Tibial nerve (tissue), 4 donors: ENCODE results near the gene MXD3. TPM values are rescaled to one million over a fixed set of nuclear protein-coding genes. Genes with fewer than 3 reads are reported as not detected.

ENCODE experiments used
- DNase-seq, 2 donors: peaks; one replicate each; pipeline ENCODE4 v3.0.0-alpha.2; 2019; ENCODE audit warnings: low spot score in 2 of 2
- H3K27ac ChIP-seq, 4 donors: fragments of 200-600 bp; sonication (generic) in 3 of 4; one replicate each; pipeline ENCODE4 v1.5.1; 2017 to 2019; ENCODE audit warnings: mild to moderate bottlenecking in 1 of 4
- H3K27me3 ChIP-seq, 2 donors: fragments of 200-600 bp; sonication (generic) in 1 of 2; one replicate each; pipeline versions ENCODE4 v1.5.1 to v1.6.0; 2017 to 2019
- H3K36me3 ChIP-seq, 3 donors: fragments of 200-600 bp; sonication (generic); one replicate each; pipeline ENCODE4 v1.5.1; 2018 to 2019
- H3K4me1 ChIP-seq, 4 donors: fragments of 200-600 bp; sonication (generic) in 3 of 4; one replicate each; pipeline ENCODE4 v1.5.1; 2017 to 2019
- H3K4me3 ChIP-seq, 4 donors: fragments of 200-600 bp; sonication (generic) in 3 of 4; one replicate each; pipeline ENCODE4 v1.5.1; 2017 to 2019; ENCODE audit warnings: mild to moderate bottlenecking in 1 of 4, moderate library complexity in 1 of 4
- H3K9me3 ChIP-seq, 4 donors: fragments of 200-600 bp; sonication (generic) in 3 of 4; one replicate each; pipeline ENCODE4 v1.5.1; 2017 to 2019
- CTCF ChIP-seq, 5 experiments: fragments of 200-600 bp in 3 of 5; fragments of 450-650 bp in 2 of 5; sonication (generic) in 3 of 5; IDR thresholded peaks; one replicate each; pipeline ENCODE4 v1.5.1; 2016 to 2019; ENCODE audit warnings: antibody characterized with exemption in 5 of 5, mild to moderate bottlenecking in 3 of 5, moderate library complexity in 2 of 5
- EP300 ChIP-seq, 2 donors: sonication (generic); formaldehyde crosslinking; IDR thresholded peaks; one replicate each; pipeline ENCODE4 v1.6.1; 2017; ENCODE audit warnings: antibody characterized with exemption in 2 of 2, mild to moderate bottlenecking in 1 of 2
- POLR2A ChIP-seq, 2 donors: fragments of 450-650 bp; IDR thresholded peaks; one replicate each; pipeline ENCODE4 v1.6.1; 2017; ENCODE audit warnings: antibody characterized with exemption in 2 of 2, mild to moderate bottlenecking in 2 of 2, moderate library complexity in 2 of 2
- WGBS, 2 donors: methylation state at CpG; one replicate each; pipeline ENCODE4 v1.1.5; 2018; 5-methylcytosine and 5-hydroxymethylcytosine counted together
- total RNA-seq, 4 donors: library from RNA; depleted of rRNA; stranded (reverse); fragments of >200 nt; gene quantifications; one replicate each; pipeline ENCODE4 v1.1.0, GENCODE V29; 2016

MXD3 gene
- total RNA-seq, 4 donors from 2014 or later = 5.2 to 33.9 (median 14.7) TPM

GRCh38 chr5:177354711-177355110, 43.0 kb upstream of the MXD3 start:
- peaks cover 0 to 7% (median 0%) of the 10 kb centered on the region in 3 donors for H3K36me3 ChIP-seq
- WGBS, 2 donors = 82 to 83% methylated on average over 3 of the region's 3 CpGs
- no peak overlapping the region for H3K27ac ChIP-seq
- no peak for DNase-seq
- no peak overlapping the region for H3K4me3 ChIP-seq
- H3K27me3 ChIP-seq = no peaks in the 10 kb centered on the region
- H3K9me3 ChIP-seq = no peaks in the 10 kb centered on the region
- H3K4me1 ChIP-seq = peaks cover 0 to 35% (median 21%) of the 10 kb centered on the region in 4 donors
- no peak for TF ChIP-seq POLR2A (IDR thresholded peaks at IDR 0.05)
- TF ChIP-seq CTCF (IDR thresholded peaks at IDR 0.05) = no peak
- TF ChIP-seq EP300 (IDR thresholded peaks at IDR 0.05) = no peak

GRCh38 chr5:177354256-177354655, 42.6 kb upstream of the MXD3 start:
- Histone ChIP-seq H3K27me3 (no peaks in the 10 kb centered on the region), H3K4me1 (peaks cover 0 to 35% (median 25%) of the 10 kb centered on the region in 4 donors), H3K4me3 (no peak overlapping the region), H3K36me3 (peaks cover 0 to 11% (median 0%) of the 10 kb centered on the region in 3 donors), H3K9me3 (no peaks in the 10 kb centered on the region), H3K27ac (no peak overlapping the region)
- 90 to 91% methylated on average over 3 of the region's 3 CpGs for WGBS, 2 donors
- no peak for TF ChIP-seq CTCF (IDR thresholded peaks at IDR 0.05)
- no peak for TF ChIP-seq POLR2A (IDR thresholded peaks at IDR 0.05)
- no peak for TF ChIP-seq EP300 (IDR thresholded peaks at IDR 0.05)
- no peak for DNase-seq

- TF ChIP-seq POLR2A (IDR thresholded peaks at IDR 0.05) = no peak
- no peak for TF ChIP-seq CTCF (IDR thresholded peaks at IDR 0.05)
- no peak for TF ChIP-seq EP300 (IDR thresholded peaks at IDR 0.05)
- Histone ChIP-seq H3K27me3 (no peaks in the 10 kb centered on the region), H3K36me3 (peaks cover 0 to 15% (median 0%) of the 10 kb centered on the region in 3 donors), H3K27ac (no peak overlapping the region), H3K9me3 (no peaks in the 10 kb centered on the region), H3K4me3 (no peak overlapping the region), H3K4me1 (peaks cover 0 to 35% (median 24%) of the 10 kb centered on the region in 4 donors)
- 61 to 72% methylated on average over 5 of the region's 5 CpGs for WGBS, 2 donors
- no peak for DNase-seq
Measured at GRCh38 chr5:177353093-177353492, 41.4 kb upstream of the MXD3 start.

- Histone ChIP-seq H3K27me3 (no peaks in the 10 kb centered on the region), H3K4me1 (peaks cover 0 to 46% (median 20%) of the 10 kb centered on the region in 4 donors), H3K36me3 (peaks cover 0 to 26% (median 0%) of the 10 kb centered on the region in 3 donors), H3K27ac (peak within 1 kb of the TSS; percentile 64 to 91 (median 88)), H3K9me3 (no peaks in the 10 kb centered on the region), H3K4me3 (peak within 1 kb of the TSS; percentile 66 to 86 (median 84))
- TF ChIP-seq EP300 (IDR thresholded peaks at IDR 0.05) (peak; percentile 66 to 89), POLR2A (IDR thresholded peaks at IDR 0.05) (no peak)
- 6 to 12% methylated on average over 36 to 50 of the region's 55 CpGs for WGBS, 2 donors
- peak; percentile 85 to 96 for DNase-seq
Measured at GRCh38 chr5:177351392-177352329, 40.0 kb upstream of the MXD3 start, which contains the start of gene LMAN2. Gene LMAN2 (minus strand): TSS chr5:177351668. CDS start chr5:177351647, 21 bp downstream.

GRCh38 chr5:177350776-177351391, 39.2 kb upstream of the MXD3 start:
- WGBS, 2 donors = 13 to 19% methylated on average over 15 to 19 of the region's 19 CpGs
- no peaks in the 10 kb centered on the region for H3K9me3 ChIP-seq
- DNase-seq = no peak
- peak overlapping the region; percentile 66 to 86 (median 84) for H3K4me3 ChIP-seq
- peaks cover 0 to 52% (median 20%) of the 10 kb centered on the region in 4 donors for H3K4me1 ChIP-seq
- peak overlapping the region; percentile 64 to 91 (median 88) for H3K27ac ChIP-seq
- no peak for TF ChIP-seq EP300 (IDR thresholded peaks at IDR 0.05)
- no peak for TF ChIP-seq POLR2A (IDR thresholded peaks at IDR 0.05)
- no peak for TF ChIP-seq CTCF (IDR thresholded peaks at IDR 0.05)
- H3K27me3 ChIP-seq = no peaks in the 10 kb centered on the region
- H3K36me3 ChIP-seq = peaks cover 0 to 29% (median 0%) of the 10 kb centered on the region in 3 donors
